ENCODE data around the gene UVRAG. TPM values are rescaled to one million over a fixed set of nuclear protein-coding genes. Genes with fewer than 3 reads are reported as not detected.

The UVRAG gene
- total RNA-seq, 1 donor from 2014 or later = 31.0 TPM

GRCh38 chr11:75919525-75919924, 104.5 kb downstream of the UVRAG start:
- intact Hi-C loops (cut with DNase I) = no loop called here
- no peak for ATAC-seq
- H3K27ac ChIP-seq = no peak overlapping the region

GRCh38 chr11:75920848-75921247, 105.8 kb downstream of the UVRAG start:
- DNase-seq = no peak
- Histone ChIP-seq H3K4me3 (no peak overlapping the region), H3K4me1 (peaks cover 8% of the 10 kb centered on the region), H3K27ac (no peak overlapping the region), H3K9me3 (no peaks in the 10 kb centered on the region), H3K36me3 (no peaks in the 10 kb centered on the region), H3K27me3 (no peaks in the 10 kb centered on the region)
- ATAC-seq = no peak
- no peak for TF ChIP-seq CTCF (IDR thresholded peaks at IDR 0.05)
- intact Hi-C loops (cut with DNase I) = no loop called here

More at GRCh38 chr11:75919525-75919924, 104.5 kb downstream of the UVRAG start:
- no peaks in the 10 kb centered on the region for H3K9me3 ChIP-seq
- H3K4me3 ChIP-seq = no peak overlapping the region
- no peak for TF ChIP-seq CTCF (IDR thresholded peaks at IDR 0.05)
- no peaks in the 10 kb centered on the region for H3K36me3 ChIP-seq
- peaks cover 8% of the 10 kb centered on the region for H3K4me1 ChIP-seq
- no peaks in the 10 kb centered on the region for H3K27me3 ChIP-seq
- DNase-seq = no peak

- Histone ChIP-seq H3K9me3 (no peaks in the 10 kb centered on the region), H3K27ac (no peak overlapping the region), H3K36me3 (no peaks in the 10 kb centered on the region), H3K4me3 (no peak overlapping the region), H3K4me1 (peaks cover 8% of the 10 kb centered on the region), H3K27me3 (no peaks in the 10 kb centered on the region)
- DNase-seq = no peak
- intact Hi-C loops (cut with DNase I) = no loop called here
- no peak for TF ChIP-seq CTCF (IDR thresholded peaks at IDR 0.05)
- no peak for ATAC-seq
Observed at GRCh38 chr11:75921808-75922207, 106.8 kb downstream of the UVRAG start.

- no peak for ATAC-seq
- Histone ChIP-seq H3K9me3 (no peaks in the 10 kb centered on the region), H3K27me3 (no peaks in the 10 kb centered on the region), H3K4me1 (no peaks in the 10 kb centered on the region), H3K27ac (no peak overlapping the region), H3K4me3 (no peak overlapping the region), H3K36me3 (no peaks in the 10 kb centered on the region)
- no peak for TF ChIP-seq CTCF (IDR thresholded peaks at IDR 0.05)
- DNase-seq = no peak
- intact Hi-C loops (cut with DNase I) = no loop called here
Observed at GRCh38 chr11:75924966-75925784, 110.2 kb downstream of the UVRAG start.

- TF ChIP-seq CTCF (IDR thresholded peaks at IDR 0.05) = no peak
- no peak for ATAC-seq
Observed at GRCh38 chr11:75925785-75926164, 110.8 kb downstream of the UVRAG start.

More at GRCh38 chr11:75925785-75926164, 110.8 kb downstream of the UVRAG start:
- Histone ChIP-seq H3K9me3 (no peaks in the 10 kb centered on the region), H3K27ac (no peak overlapping the region), H3K4me3 (no peak overlapping the region), H3K36me3 (no peaks in the 10 kb centered on the region), H3K4me1 (no peaks in the 10 kb centered on the region), H3K27me3 (no peaks in the 10 kb centered on the region)
- DNase-seq = no peak
- intact Hi-C loops (cut with DNase I) = no loop called here
